HepG2 (cell line): Measurements from ENCODE around the gene FLYWCH1. TPM values are rescaled to one million over a fixed set of nuclear protein-coding genes. Genes with fewer than 3 reads are reported as not detected.

Source experiments
- BCL6 ChIP-seq: IDR thresholded peaks from 2 replicates; pipeline ENCODE4 v1.6.1; 2016; ENCODE audit warnings: missing genetic modification reagents, missing compliant biosample characterization
- BORCS8-MEF2B ChIP-seq: sonication (generic); formaldehyde crosslinking; IDR thresholded peaks from 2 replicates; pipeline ENCODE4 v1.8.0; 2022; ENCODE audit warnings: mild to moderate bottlenecking, missing genetic modification reagents
- DNMT3B ChIP-seq: conservative IDR thresholded peaks from 2 replicates; pipeline ENCODE4 v1.6.1; 2016; ENCODE audit warnings: missing biosample characterization, control low read depth
- EP300 ChIP-seq, 3 experiments: sonication (generic) in 1 of 3; formaldehyde crosslinking in 1 of 3; IDR thresholded peaks; 2 replicates each; pipeline versions ENCODE4 v1.5.1 to v1.6.1; 2011 to 2020; ENCODE audit warnings: low read depth in 2 of 3, low read length in 2 of 3, borderline replicate concordance in 1 of 3, improper control_type of control experiment in 1 of 3, mild to moderate bottlenecking in 1 of 3, missing genetic modification reagents in 1 of 3, moderate library complexity in 1 of 3
- FOSL2 ChIP-seq: sonication (generic); formaldehyde crosslinking; IDR thresholded peaks from 2 replicates; pipeline ENCODE4 v1.4.0; 2020; ENCODE audit warnings: missing genetic modification reagents
- HBP1 ChIP-seq: IDR thresholded peaks from 2 replicates; pipeline ENCODE4 v1.6.1; 2016; ENCODE audit warnings: low read depth, control low read depth
- MTERF4 ChIP-seq: sonication (generic); formaldehyde crosslinking; IDR thresholded peaks from 2 replicates; pipeline ENCODE4 v1.8.0; 2023; ENCODE audit warnings: mild to moderate bottlenecking, missing genetic modification reagents
- PTBP1 ChIP-seq: fragments of 200-400 bp; formaldehyde crosslinking; IDR thresholded peaks from 2 replicates; pipeline ENCODE4 v1.6.1; 2018; ENCODE audit warnings: low read length, low read depth; ENCODE audit not compliant: poor library complexity, severe bottlenecking
- RNF2 ChIP-seq: fragments of 450-650 bp; conservative IDR thresholded peaks from 2 replicates; pipeline ENCODE4 v1.6.1; 2016; ENCODE audit warnings: low read depth
- SMAD3 ChIP-seq: sonication (generic); formaldehyde crosslinking; IDR thresholded peaks from 2 replicates; pipeline ENCODE4 v1.4.0; 2020; ENCODE audit warnings: missing genetic modification reagents
- TEAD2 ChIP-seq: sonication (generic); formaldehyde crosslinking; IDR thresholded peaks from 2 replicates; pipeline ENCODE4 v1.9.0; 2021; ENCODE audit warnings: missing genetic modification reagents
- ZKSCAN8 ChIP-seq: IDR thresholded peaks from 2 replicates; pipeline ENCODE4 v1.6.1; 2016; ENCODE audit warnings: borderline replicate concordance, missing genetic modification reagents, missing compliant biosample characterization
- ZNF460 ChIP-seq: sonication (generic); formaldehyde crosslinking; IDR thresholded peaks from 2 replicates; pipeline ENCODE4 v1.5.1; 2020; ENCODE audit warnings: missing genetic modification reagents, mild to moderate bottlenecking, borderline replicate concordance
- ZNF468 ChIP-seq: sonication (generic); formaldehyde crosslinking; IDR thresholded peaks from 2 replicates; pipeline ENCODE4 v1.8.0; 2022; ENCODE audit warnings: mild to moderate bottlenecking, moderate library complexity, missing genetic modification reagents
- ZNF513 ChIP-seq: sonication (generic); formaldehyde crosslinking; conservative IDR thresholded peaks from 2 replicates; pipeline ENCODE4 v1.5.0; 2020; ENCODE audit warnings: missing genetic modification reagents
- ZNF616 ChIP-seq: sonication (generic); formaldehyde crosslinking; IDR thresholded peaks from 2 replicates; pipeline ENCODE4 v1.5.0; 2020; ENCODE audit warnings: low read depth, mild to moderate bottlenecking, missing genetic modification reagents
- polyA plus RNA-seq, 8 experiments: library from polyadenylated mRNA; depleted of rRNA in 3 of 8; stranded (reverse) in 7 of 8; unstranded in 1 of 8; fragments of >200 nt; fragmentation: Illumina TruSeq in 4 of 8; extraction: Trizol in 4 of 8; gene quantifications; 2 replicates each; pipeline versions ENCODE4 v1.2.1 to v1.2.3, GENCODE V29; 2011 to 2016; ENCODE audit warnings: low read depth in 4 of 8, missing spikeins in 1 of 8, mixed read lengths in 1 of 8; ENCODE audit not compliant: insufficient read depth in 1 of 8
- total RNA-seq, 5 experiments: library from RNA; depleted of rRNA; stranded (reverse); fragments of >200 nt; fragmentation: Illumina TruSeq; extraction: Trizol; gene quantifications; 2 replicates each; pipeline ENCODE4 v1.2.3, GENCODE V29; 2016; ENCODE audit warnings: low read depth in 1 of 5
- TF ChIP-seq, protein P1 (sequence below): sonication (generic); formaldehyde crosslinking; IDR thresholded peaks from 2 replicates; pipeline ENCODE4 v1.9.0; 2021; ENCODE audit warnings: mild to moderate bottlenecking, missing genetic modification reagents

The FLYWCH1 gene
- total and polyA plus RNA-seq, 2 of the 13 experiments (the other 11 are each of a cell fraction or from before 2014, with no cell fraction given) = 7.3 to 12.4 TPM

- TF ChIP-seq, protein P1, sequence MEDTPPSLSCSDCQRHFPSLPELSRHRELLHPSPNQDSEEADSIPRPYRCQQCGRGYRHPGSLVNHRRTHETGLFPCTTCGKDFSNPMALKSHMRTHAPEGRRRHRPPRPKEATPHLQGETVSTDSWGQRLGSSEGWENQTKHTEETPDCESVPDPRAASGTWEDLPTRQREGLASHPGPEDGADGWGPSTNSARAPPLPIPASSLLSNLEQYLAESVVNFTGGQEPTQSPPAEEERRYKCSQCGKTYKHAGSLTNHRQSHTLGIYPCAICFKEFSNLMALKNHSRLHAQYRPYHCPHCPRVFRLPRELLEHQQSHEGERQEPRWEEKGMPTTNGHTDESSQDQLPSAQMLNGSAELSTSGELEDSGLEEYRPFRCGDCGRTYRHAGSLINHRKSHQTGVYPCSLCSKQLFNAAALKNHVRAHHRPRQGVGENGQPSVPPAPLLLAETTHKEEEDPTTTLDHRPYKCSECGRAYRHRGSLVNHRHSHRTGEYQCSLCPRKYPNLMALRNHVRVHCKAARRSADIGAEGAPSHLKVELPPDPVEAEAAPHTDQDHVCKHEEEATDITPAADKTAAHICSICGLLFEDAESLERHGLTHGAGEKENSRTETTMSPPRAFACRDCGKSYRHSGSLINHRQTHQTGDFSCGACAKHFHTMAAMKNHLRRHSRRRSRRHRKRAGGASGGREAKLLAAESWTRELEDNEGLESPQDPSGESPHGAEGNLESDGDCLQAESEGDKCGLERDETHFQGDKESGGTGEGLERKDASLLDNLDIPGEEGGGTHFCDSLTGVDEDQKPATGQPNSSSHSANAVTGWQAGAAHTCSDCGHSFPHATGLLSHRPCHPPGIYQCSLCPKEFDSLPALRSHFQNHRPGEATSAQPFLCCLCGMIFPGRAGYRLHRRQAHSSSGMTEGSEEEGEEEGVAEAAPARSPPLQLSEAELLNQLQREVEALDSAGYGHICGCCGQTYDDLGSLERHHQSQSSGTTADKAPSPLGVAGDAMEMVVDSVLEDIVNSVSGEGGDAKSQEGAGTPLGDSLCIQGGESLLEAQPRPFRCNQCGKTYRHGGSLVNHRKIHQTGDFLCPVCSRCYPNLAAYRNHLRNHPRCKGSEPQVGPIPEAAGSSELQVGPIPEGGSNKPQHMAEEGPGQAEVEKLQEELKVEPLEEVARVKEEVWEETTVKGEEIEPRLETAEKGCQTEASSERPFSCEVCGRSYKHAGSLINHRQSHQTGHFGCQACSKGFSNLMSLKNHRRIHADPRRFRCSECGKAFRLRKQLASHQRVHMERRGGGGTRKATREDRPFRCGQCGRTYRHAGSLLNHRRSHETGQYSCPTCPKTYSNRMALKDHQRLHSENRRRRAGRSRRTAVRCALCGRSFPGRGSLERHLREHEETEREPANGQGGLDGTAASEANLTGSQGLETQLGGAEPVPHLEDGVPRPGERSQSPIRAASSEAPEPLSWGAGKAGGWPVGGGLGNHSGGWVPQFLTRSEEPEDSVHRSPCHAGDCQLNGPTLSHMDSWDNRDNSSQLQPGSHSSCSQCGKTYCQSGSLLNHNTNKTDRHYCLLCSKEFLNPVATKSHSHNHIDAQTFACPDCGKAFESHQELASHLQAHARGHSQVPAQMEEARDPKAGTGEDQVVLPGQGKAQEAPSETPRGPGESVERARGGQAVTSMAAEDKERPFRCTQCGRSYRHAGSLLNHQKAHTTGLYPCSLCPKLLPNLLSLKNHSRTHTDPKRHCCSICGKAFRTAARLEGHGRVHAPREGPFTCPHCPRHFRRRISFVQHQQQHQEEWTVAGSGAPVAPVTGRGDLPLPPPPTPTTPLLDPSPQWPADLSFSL (CRISPR knock-in tag) = 0 out of 2 replicates have a peak, but pooled peaks have one; percentile 41
- TF ChIP-seq HBP1 (peak; percentile 97), RNF2 (peak; percentile 71; the same call in 1 of the 2 replicates), BCL6 (CRISPR knock-in tag) (peak; percentile 49), ZNF460 (CRISPR knock-in tag) (no peak), ZKSCAN8 (CRISPR knock-in tag) (peak; percentile 91; the same call in 1 of the 2 replicates), ZNF468 (CRISPR knock-in tag) (peak; percentile 97), MTERF4 (CRISPR knock-in tag) (peak; percentile 100), TEAD2 (CRISPR knock-in tag) (peak; percentile 75; the same call in 1 of the 2 replicates), ZNF513 (CRISPR knock-in tag) (no peak), FOSL2 (CRISPR knock-in tag) (peak; percentile 58), DNMT3B (CRISPR knock-in tag) (peak; percentile 85; the same call in 1 of the 2 replicates), SMAD3 (CRISPR knock-in tag) (peak; percentile 89; the same call in 1 of the 2 replicates), PTBP1 (no peak), EP300 (IDR thresholded peaks at IDR 0.05; ENCODE audit: low read depth in 2 of 2, low read length in 2 of 2) (peak in 1 of 2 experiments; percentile 28; a peak in 1 of 4 replicates), EP300 (CRISPR knock-in tag; IDR thresholded peaks at IDR 0.05; ENCODE audit: borderline replicate concordance) (peak; percentile 56; the same call in 1 of the 2 replicates), ZNF616 (peak; percentile 59; the same call in 1 of the 2 replicates), BORCS8-MEF2B (CRISPR knock-in tag) (peak; percentile 97)
Observed at GRCh38 chr16:2968738-2969544, 57.2 kb downstream of the FLYWCH1 start, which contains the start of gene PAQR4 (continued).
